ENCODE measurements around the gene RBBP8NL. TPM values are rescaled to one million over a fixed set of nuclear protein-coding genes. Genes with fewer than 3 reads are reported as not detected.

Gene RBBP8NL
- total and polyA plus RNA-seq, 9 of the 15 experiments (the other 6 are each of a cell fraction or from before 2014, with no cell fraction given) = not detected

DNA sequence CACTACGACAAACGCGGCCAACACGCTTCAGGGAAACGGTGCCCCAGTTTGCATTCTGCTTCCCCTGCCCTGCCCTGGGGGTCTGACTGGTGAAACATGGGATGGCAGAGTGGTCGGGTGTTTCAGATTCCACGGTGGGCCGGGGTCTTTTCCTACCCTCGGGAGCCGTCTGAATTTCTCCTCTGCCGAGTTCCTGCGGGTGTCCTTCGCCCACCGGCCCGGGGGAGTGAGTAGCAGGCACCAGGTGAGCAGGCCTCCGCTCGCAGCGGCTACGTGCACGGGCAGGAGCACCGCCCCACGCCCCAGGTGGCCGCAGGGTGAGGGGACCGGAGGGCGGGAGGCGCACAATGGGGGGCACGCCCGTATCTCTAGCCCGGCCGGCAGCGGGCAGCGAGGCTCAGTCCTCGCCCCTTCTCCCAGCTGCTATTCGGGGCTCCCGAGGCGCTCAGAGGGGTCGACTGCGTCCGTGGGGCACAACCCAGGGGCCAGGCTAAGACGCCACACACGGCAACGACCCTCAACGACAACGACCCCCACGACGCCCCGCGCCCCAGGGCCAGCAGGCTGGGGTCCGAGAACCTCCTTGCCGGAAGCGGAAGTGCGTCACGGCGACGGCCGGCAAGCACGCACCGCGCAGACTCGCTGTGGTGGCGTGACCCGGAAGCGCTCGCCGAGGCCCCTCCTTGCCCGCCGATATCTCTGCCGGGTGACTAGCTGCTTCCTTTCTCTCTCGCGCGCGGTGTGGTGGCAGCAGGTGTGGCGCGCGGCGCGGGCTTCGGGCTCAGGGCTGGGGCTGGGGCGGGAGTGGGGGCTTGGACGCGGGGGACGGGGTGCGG is 40.7 kb downstream of the RBBP8NL start, which contains the start of gene RPS21 (continued):
- TF ChIP-seq CBFB (CRISPR knock-in tag; IDR thresholded peaks at IDR 0.05) (peak; percentile 50; the same call in 1 of the 2 replicates), RB1 (IDR thresholded peaks at IDR 0.05; ENCODE audit: low read depth) (peak; percentile 65), FOSL1 (tag; conservative IDR thresholded peaks at IDR 0.05) (peak; percentile 54), MBD2 (IDR thresholded peaks at IDR 0.05; ENCODE audit: borderline replicate concordance, low read depth) (peak; percentile 84), NRF1 (conservative IDR thresholded peaks at IDR 0.05 in 1 of 2, IDR thresholded peaks at IDR 0.05 in 1 of 2) (peak; percentile 92 to 94), FOXK2 (conservative IDR thresholded peaks at IDR 0.05 in 1 of 2, IDR thresholded peaks at IDR 0.05 in 1 of 2; ENCODE audit: low read depth in 2 of 2) (0 out of 4 replicates have a peak, but pooled peaks of 1 of the 2 experiments have one; percentile 24), MYC (IDR thresholded peaks at IDR 0.05; ENCODE audit: low read depth, low read length) (peak; percentile 95), MYC (CRISPR knock-in tag; IDR thresholded peaks at IDR 0.05; ENCODE audit: borderline replicate concordance, low read depth) (peak; percentile 75; the same call in 1 of the 2 replicates), POLR2A (conservative IDR thresholded peaks at IDR 0.05) (peak; percentile 92), ARID2 (IDR thresholded peaks at IDR 0.05) (no peak), BACH1 (tag; IDR thresholded peaks at IDR 0.05) (no peak), PHB (CRISPR knock-in tag; IDR thresholded peaks at IDR 0.05) (0 out of 2 replicates have a peak, but pooled peaks have one; percentile 61), CBFA2T2 (conservative IDR thresholded peaks at IDR 0.05) (no peak), HNRNPK (IDR thresholded peaks at IDR 0.05; ENCODE audit: low read depth, low read length, poor library complexity, severe bottlenecking) (peak; percentile 63), ZNF444 (CRISPR knock-in tag; IDR thresholded peaks at IDR 0.05) (no peak), KAT8 (IDR thresholded peaks at IDR 0.05; ENCODE audit: low read depth) (no peak), GTF2E2 (tag; IDR thresholded peaks at IDR 0.05) (peak; percentile 87), SOX6 (IDR thresholded peaks at IDR 0.05) (no peak), U2AF1 (optimal IDR thresholded peaks at IDR 0.05; ENCODE audit: low read depth, low read length) (peak; percentile 85)
- TF ChIP-seq, protein P1, sequence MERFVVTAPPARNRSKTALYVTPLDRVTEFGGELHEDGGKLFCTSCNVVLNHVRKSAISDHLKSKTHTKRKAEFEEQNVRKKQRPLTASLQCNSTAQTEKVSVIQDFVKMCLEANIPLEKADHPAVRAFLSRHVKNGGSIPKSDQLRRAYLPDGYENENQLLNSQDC (CRISPR knock-in tag; IDR thresholded peaks at IDR 0.05) = no peak
- TF ChIP-seq, protein P2, sequence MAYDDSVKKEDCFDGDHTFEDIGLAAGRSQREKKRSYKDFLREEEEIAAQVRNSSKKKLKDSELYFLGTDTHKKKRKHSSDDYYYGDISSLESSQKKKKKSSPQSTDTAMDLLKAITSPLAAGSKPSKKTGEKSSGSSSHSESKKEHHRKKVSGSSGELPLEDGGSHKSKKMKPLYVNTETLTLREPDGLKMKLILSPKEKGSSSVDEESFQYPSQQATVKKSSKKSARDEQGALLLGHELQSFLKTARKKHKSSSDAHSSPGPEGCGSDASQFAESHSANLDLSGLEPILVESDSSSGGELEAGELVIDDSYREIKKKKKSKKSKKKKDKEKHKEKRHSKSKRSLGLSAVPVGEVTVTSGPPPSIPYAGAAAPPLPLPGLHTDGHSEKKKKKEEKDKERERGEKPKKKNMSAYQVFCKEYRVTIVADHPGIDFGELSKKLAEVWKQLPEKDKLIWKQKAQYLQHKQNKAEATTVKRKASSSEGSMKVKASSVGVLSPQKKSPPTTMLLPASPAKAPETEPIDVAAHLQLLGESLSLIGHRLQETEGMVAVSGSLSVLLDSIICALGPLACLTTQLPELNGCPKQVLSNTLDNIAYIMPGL (CRISPR knock-in tag; IDR thresholded peaks at IDR 0.05) = 0 out of 2 replicates have a peak, but pooled peaks have one; percentile 49
- TF ChIP-seq, protein P3, sequence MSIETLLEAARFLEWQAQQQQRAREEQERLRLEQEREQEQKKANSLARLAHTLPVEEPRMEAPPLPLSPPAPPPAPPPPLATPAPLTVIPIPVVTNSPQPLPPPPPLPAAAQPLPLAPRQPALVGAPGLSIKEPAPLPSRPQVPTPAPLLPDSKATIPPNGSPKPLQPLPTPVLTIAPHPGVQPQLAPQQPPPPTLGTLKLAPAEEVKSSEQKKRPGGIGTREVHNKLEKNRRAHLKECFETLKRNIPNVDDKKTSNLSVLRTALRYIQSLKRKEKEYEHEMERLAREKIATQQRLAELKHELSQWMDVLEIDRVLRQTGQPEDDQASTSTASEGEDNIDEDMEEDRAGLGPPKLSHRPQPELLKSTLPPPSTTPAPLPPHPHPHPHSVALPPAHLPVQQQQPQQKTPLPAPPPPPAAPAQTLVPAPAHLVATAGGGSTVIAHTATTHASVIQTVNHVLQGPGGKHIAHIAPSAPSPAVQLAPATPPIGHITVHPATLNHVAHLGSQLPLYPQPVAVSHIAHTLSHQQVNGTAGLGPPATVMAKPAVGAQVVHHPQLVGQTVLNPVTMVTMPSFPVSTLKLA (conservative IDR thresholded peaks at IDR 0.05) = peak; percentile 72 to 88
- TF ChIP-seq, protein P4, sequence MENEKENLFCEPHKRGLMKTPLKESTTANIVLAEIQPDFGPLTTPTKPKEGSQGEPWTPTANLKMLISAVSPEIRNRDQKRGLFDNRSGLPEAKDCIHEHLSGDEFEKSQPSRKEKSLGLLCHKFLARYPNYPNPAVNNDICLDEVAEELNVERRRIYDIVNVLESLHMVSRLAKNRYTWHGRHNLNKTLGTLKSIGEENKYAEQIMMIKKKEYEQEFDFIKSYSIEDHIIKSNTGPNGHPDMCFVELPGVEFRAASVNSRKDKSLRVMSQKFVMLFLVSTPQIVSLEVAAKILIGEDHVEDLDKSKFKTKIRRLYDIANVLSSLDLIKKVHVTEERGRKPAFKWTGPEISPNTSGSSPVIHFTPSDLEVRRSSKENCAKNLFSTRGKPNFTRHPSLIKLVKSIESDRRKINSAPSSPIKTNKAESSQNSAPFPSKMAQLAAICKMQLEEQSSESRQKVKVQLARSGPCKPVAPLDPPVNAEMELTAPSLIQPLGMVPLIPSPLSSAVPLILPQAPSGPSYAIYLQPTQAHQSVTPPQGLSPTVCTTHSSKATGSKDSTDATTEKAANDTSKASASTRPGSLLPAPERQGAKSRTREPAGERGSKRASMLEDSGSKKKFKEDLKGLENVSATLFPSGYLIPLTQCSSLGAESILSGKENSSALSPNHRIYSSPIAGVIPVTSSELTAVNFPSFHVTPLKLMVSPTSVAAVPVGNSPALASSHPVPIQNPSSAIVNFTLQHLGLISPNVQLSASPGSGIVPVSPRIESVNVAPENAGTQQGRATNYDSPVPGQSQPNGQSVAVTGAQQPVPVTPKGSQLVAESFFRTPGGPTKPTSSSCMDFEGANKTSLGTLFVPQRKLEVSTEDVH (IDR thresholded peaks at IDR 0.05; ENCODE audit: low read depth, partially characterized antibody) = peak; percentile 87

All from K562 (cell line).